Measurements from ENCODE around the gene NDUFS8. TPM values are rescaled to one million over a fixed set of nuclear protein-coding genes. Genes with fewer than 3 reads are reported as not detected.

Gene NDUFS8
- total RNA-seq, 1 experiment from 2014 or later, result 220 TPM

GRCh38 chr11:68032003-68032402, 1.5 kb downstream of the NDUFS8 start:
- H3K36me3 ChIP-seq (ENCODE audit: insufficient read depth, low read length, poor library complexity, severe bottlenecking), result peaks cover 21% of the 10 kb centered on the region
- H3K27ac ChIP-seq (ENCODE audit: low read depth, low read length, poor library complexity, severe bottlenecking), result peak overlapping the region; percentile 88
- ChIA-PET POLR2A (ENCODE audit: low non-redundant PET) (no interaction called here), CTCF (no interaction called here)
- intact Hi-C loops (cut with micrococcal nuclease; ENCODE audit: unreplicated experiment), result loop anchor here (10.0 kb wide), 1 partner anchor 173 kb away; no protein-coding TSS in a partner anchor
- H3K27me3 ChIP-seq (replicated peaks; ENCODE audit: insufficient read depth, low read depth, low read length, poor library complexity), result no peaks in the 10 kb centered on the region
- peaks cover 8% of the 10 kb centered on the region for H3K4me1 ChIP-seq (ENCODE audit: insufficient read depth, low read length, poor library complexity, severe bottlenecking)
- DNase-seq (ENCODE audit: low spot score), result no peak
- H3K4me3 ChIP-seq (ENCODE audit: low read depth, low read length, poor library complexity, severe bottlenecking), result peak overlapping the region; percentile 76
- TF ChIP-seq, protein P1, sequence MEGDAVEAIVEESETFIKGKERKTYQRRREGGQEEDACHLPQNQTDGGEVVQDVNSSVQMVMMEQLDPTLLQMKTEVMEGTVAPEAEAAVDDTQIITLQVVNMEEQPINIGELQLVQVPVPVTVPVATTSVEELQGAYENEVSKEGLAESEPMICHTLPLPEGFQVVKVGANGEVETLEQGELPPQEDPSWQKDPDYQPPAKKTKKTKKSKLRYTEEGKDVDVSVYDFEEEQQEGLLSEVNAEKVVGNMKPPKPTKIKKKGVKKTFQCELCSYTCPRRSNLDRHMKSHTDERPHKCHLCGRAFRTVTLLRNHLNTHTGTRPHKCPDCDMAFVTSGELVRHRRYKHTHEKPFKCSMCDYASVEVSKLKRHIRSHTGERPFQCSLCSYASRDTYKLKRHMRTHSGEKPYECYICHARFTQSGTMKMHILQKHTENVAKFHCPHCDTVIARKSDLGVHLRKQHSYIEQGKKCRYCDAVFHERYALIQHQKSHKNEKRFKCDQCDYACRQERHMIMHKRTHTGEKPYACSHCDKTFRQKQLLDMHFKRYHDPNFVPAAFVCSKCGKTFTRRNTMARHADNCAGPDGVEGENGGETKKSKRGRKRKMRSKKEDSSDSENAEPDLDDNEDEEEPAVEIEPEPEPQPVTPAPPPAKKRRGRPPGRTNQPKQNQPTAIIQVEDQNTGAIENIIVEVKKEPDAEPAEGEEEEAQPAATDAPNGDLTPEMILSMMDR (conservative IDR thresholded peaks at IDR 0.05; ENCODE audit: low read depth, low read length), result no peak
- no peak for TF ChIP-seq EZH2 (IDR thresholded peaks at IDR 0.05; ENCODE audit: borderline replicate concordance, low read depth, low read length, poor library complexity, severe bottlenecking)
- BruUV-seq (replicated peaks), result no TSS peak
- no peaks in the 10 kb centered on the region for H3K9me3 ChIP-seq (ENCODE audit: low read depth, low read length, poor library complexity, severe bottlenecking)

DNA sequence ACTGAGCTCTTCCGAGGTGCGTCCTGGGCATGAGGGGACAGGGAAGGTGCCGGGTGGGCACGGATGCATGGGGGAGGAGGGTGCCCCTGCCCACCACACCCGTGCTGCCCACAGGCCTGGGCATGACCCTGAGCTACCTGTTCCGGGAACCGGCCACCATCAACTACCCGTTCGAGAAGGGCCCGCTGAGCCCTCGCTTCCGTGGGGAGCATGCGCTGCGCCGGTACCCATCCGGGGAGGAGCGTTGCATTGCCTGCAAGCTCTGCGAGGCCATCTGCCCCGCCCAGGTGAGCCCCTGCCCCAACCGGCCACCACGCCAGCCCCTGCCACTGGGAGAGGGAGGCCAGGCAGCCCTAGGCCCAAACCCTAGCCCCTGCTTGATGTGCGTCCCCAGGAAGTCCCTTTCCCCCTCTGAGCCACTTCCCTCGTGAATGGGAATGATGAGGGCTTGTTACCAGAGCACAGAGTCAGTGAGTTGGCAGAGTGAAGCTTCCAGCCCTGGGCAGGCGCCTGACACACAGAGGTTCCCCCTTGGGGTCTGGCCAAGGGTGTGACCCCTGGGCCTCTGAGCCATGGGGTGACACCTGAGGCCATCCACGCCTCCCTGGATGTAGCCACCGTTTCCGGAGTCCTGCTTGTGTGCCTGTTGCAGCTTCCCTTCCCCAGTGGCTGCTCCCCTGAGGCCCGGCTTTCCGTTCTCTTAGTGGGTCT, 2.7 kb downstream of the NDUFS8 start:
- H3K36me3 ChIP-seq (ENCODE audit: insufficient read depth, low read length, poor library complexity, severe bottlenecking), result peaks cover 21% of the 10 kb centered on the region
- no peak overlapping the region for H3K4me3 ChIP-seq (ENCODE audit: low read depth, low read length, poor library complexity, severe bottlenecking)
- intact Hi-C loops (cut with micrococcal nuclease; ENCODE audit: unreplicated experiment), result loop anchor here (10.0 kb wide), 1 partner anchor 172 kb away; no protein-coding TSS in a partner anchor
- TF ChIP-seq, protein P1 (conservative IDR thresholded peaks at IDR 0.05; ENCODE audit: low read depth, low read length), result no peak
- TF ChIP-seq EZH2 (IDR thresholded peaks at IDR 0.05; ENCODE audit: borderline replicate concordance, low read depth, low read length, poor library complexity, severe bottlenecking), result no peak
- ChIA-PET CTCF (no interaction called here), POLR2A (ENCODE audit: low non-redundant PET) (no interaction called here)
- peaks cover 8% of the 10 kb centered on the region for H3K4me1 ChIP-seq (ENCODE audit: insufficient read depth, low read length, poor library complexity, severe bottlenecking)
- no peak overlapping the region for H3K27ac ChIP-seq (ENCODE audit: low read depth, low read length, poor library complexity, severe bottlenecking)
- no peaks in the 10 kb centered on the region for H3K9me3 ChIP-seq (ENCODE audit: low read depth, low read length, poor library complexity, severe bottlenecking)
- no peaks in the 10 kb centered on the region for H3K27me3 ChIP-seq (replicated peaks; ENCODE audit: insufficient read depth, low read depth, low read length, poor library complexity)
- no TSS peak for BruUV-seq (replicated peaks)
- DNase-seq (ENCODE audit: low spot score), result no peak

GRCh38 chr11:68033708-68034045, 3.2 kb downstream of the NDUFS8 start:
- CTCF ChIA-PET, result no interaction called here
- H3K36me3 ChIP-seq (ENCODE audit: insufficient read depth, low read length, poor library complexity, severe bottlenecking), result peaks cover 21% of the 10 kb centered on the region
- no peak for TF ChIP-seq EZH2 (IDR thresholded peaks at IDR 0.05; ENCODE audit: borderline replicate concordance, low read depth, low read length, poor library complexity, severe bottlenecking)
- TF ChIP-seq, protein P1 (conservative IDR thresholded peaks at IDR 0.05; ENCODE audit: low read depth, low read length), result no peak

More at GRCh38 chr11:68033708-68034045, 3.2 kb downstream of the NDUFS8 start:
- POLR2A ChIA-PET (ENCODE audit: low non-redundant PET), result no interaction called here
- Histone ChIP-seq H3K27me3 (replicated peaks; ENCODE audit: insufficient read depth, low read depth, low read length, poor library complexity) (no peaks in the 10 kb centered on the region), H3K9me3 (ENCODE audit: low read depth, low read length, poor library complexity, severe bottlenecking) (no peaks in the 10 kb centered on the region), H3K27ac (ENCODE audit: low read depth, low read length, poor library complexity, severe bottlenecking) (no peak overlapping the region), H3K4me1 (ENCODE audit: insufficient read depth, low read length, poor library complexity, severe bottlenecking) (peaks cover 13% of the 10 kb centered on the region), H3K4me3 (ENCODE audit: low read depth, low read length, poor library complexity, severe bottlenecking) (no peak overlapping the region)
- intact Hi-C loops (cut with micrococcal nuclease; ENCODE audit: unreplicated experiment), result loop anchor here (10.0 kb wide), 1 partner anchor 171 kb away; no protein-coding TSS in a partner anchor
- BruUV-seq (replicated peaks), result no TSS peak
- no peak for DNase-seq (ENCODE audit: low spot score)
